Esophagus muscularis mucosa (tissue), 4 donors: ENCODE data around the gene SELENON.

Source experiments
- EP300 ChIP-seq: sonication (generic); formaldehyde crosslinking; IDR thresholded peaks from one replicate; pipeline ENCODE4 v1.6.1; 2017; ENCODE audit warnings: antibody characterized with exemption
- POLR2A ChIP-seq: fragments of 450-650 bp; IDR thresholded peaks from one replicate; pipeline ENCODE4 v1.6.1; 2017; ENCODE audit warnings: antibody characterized with exemption, moderate library complexity, mild to moderate bottlenecking, low read depth
- POLR2AphosphoS5 ChIP-seq, 2 donors: sonication (generic); formaldehyde crosslinking; IDR thresholded peaks; one replicate each; pipeline ENCODE4 v1.6.1; 2017; ENCODE audit warnings: antibody characterized with exemption in 2 of 2
- TF ChIP-seq, protein P1 (sequence below), 3 experiments: fragments of 200-600 bp in 2 of 3; fragments of 450-650 bp in 1 of 3; sonication (generic) in 2 of 3; IDR thresholded peaks; one replicate each; pipeline ENCODE4 v1.5.1; 2017 to 2019; ENCODE audit warnings: antibody characterized with exemption in 3 of 3, mild to moderate bottlenecking in 2 of 3, moderate library complexity in 1 of 3

DNA sequence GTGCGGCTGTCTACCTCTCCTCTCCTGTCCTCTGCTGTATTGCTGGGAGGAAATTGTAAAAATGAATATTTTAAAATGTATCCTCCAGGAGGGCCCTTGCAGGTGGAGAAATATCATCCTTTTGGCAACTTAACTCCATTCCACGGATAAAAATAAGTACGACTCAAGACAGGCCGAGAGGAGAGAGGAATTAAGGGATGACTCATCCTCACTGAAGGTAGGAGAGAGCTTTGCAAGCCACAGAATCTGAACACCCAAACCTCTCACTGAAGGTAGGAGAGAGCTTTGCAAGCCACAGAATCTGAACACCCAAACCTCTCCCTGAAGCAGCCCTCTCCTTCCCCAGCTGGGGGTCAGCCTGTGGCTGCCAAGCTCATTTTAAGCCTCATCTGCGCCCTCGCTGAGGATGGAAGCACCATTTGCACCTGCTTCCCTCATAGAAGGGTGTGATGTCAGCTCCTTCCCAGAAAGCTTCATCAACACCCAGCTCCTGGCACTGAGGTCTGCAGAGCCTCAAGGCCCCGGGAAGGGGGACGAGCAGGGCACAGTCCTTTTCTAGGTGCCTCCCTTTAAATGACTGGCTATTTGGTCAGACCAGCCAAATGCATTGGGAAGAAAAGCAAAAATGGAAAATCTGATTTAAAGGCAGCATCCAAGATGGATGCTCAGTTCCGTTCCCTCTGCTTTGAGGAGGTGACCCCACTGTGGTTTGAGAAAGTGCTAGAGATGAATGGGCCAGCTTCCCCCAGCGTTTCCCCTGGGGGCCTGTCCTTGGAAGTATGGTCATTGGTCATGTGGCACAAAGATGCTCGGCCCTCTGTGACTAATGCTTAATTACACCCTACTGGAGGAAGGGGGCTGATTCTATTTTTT is 12.9 kb upstream of the SELENON start:
- TF ChIP-seq, protein P1, sequence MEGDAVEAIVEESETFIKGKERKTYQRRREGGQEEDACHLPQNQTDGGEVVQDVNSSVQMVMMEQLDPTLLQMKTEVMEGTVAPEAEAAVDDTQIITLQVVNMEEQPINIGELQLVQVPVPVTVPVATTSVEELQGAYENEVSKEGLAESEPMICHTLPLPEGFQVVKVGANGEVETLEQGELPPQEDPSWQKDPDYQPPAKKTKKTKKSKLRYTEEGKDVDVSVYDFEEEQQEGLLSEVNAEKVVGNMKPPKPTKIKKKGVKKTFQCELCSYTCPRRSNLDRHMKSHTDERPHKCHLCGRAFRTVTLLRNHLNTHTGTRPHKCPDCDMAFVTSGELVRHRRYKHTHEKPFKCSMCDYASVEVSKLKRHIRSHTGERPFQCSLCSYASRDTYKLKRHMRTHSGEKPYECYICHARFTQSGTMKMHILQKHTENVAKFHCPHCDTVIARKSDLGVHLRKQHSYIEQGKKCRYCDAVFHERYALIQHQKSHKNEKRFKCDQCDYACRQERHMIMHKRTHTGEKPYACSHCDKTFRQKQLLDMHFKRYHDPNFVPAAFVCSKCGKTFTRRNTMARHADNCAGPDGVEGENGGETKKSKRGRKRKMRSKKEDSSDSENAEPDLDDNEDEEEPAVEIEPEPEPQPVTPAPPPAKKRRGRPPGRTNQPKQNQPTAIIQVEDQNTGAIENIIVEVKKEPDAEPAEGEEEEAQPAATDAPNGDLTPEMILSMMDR (IDR thresholded peaks at IDR 0.05) = no peak
- no peak for TF ChIP-seq EP300
- TF ChIP-seq POLR2A = no peak
- TF ChIP-seq POLR2AphosphoS5 (IDR thresholded peaks at IDR 0.05) = no peak
